Activated CD4-positive, alpha-beta T cell treated with anti-CD3 and anti-CD28 coated beads for 1 hour (primary cell): ENCODE results near the gene CACNB4.

Experiments
- DNase-seq: peaks from one replicate; pipeline ENCODE4 v3.0.0-alpha.2; 2020

The CACNB4 gene

GRCh38 chr2:152086231-152086630 lies 12.6 kb downstream of the CACNB4 start:
- no peak for DNase-seq

DNA sequence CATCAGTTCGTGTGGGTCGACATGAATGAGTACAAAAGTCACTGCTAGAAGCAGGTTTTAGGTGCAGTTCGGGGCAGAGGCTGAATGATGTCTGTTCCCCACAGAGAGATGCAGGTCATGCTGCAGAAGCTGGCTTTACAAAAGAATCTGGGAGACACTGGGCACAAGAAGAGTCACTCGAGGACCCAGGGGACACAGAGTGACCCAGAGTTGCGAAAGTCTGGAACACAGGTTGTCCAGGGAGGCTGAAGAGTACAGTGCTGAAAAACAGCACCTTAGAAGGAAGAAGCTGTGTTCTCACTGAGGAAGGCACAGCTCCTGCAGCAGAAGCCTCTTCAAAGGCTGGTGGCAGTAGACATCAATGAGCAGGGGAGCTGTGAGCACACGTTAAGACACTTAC lies 14.8 kb downstream of the CACNB4 start:
- no peak for DNase-seq

- no peak for DNase-seq
These were observed 15.5 kb downstream of the CACNB4 start for GRCh38 chr2:152083202-152083875.

- DNase-seq = no peak
These were observed 20.2 kb downstream of the CACNB4 start for GRCh38 chr2:152078662-152079061.

GRCh38 chr2:152078023-152078422 lies 20.8 kb downstream of the CACNB4 start:
- DNase-seq = no peak

GRCh38 chr2:152075461-152076050 lies 23.3 kb downstream of the CACNB4 start:
- DNase-seq = no peak

DNA sequence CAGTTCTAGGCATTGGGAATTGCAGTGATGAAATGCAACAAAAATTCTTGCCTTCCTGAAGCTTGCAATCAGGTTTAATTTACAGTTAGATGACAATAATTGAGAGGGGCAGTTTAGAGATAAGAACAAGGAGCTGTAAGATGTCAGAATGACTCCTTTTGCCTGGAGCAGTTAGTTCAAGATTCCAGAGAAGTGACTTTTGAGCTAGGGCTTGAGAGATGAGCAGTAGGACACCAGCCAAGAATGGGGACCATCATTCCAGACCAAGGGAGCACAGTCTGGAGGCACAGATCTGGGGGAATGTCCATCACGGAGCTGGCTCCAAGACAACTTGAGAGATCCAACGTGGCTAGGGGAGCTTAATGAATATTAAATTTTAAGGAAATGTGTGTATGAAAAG lies 26.8 kb downstream of the CACNB4 start:
- no peak for DNase-seq

DNA sequence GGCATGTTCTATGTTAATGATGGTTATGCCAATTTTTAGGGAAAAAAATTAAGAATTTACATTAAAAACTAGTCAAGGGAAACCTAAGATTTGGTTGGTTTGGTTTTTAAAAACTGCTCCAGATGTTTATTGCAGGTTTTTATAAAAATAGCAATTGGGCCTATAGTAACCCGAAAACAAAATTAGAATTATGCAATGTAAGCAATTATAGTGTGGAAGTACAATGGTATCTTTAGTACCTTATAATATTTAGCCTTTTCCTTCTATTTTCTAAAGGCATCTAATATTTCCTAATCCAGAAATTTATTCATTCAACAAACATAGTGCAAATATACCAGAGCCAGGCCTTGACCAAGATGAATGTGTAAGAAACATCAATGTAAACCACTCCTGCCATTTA lies 27.3 kb downstream of the CACNB4 start:
- DNase-seq = no peak

DNA sequence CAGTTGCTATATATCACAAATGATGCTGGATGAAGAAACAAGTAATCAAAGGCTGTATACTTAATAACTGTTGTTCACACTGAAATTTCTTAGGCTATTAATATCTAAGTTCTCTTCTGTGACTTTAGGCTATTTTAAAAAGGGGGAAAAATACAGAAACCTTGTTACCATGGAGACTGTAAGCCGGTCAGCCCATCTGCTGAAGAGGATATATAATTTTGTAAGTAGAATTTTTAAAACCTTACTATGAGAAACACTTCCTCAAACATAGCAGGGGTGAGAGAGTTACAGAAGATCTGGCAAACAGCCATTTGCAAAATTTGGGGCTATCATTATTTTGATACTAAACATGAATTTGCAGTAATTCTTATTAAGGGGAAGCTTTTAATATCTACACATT lies 27.8 kb downstream of the CACNB4 start:
- DNase-seq = no peak

- DNase-seq = no peak
These were observed 30.6 kb downstream of the CACNB4 start for GRCh38 chr2:152068226-152068625.

GRCh38 chr2:152067823-152068222 lies 31.0 kb downstream of the CACNB4 start:
- no peak for DNase-seq

DNA sequence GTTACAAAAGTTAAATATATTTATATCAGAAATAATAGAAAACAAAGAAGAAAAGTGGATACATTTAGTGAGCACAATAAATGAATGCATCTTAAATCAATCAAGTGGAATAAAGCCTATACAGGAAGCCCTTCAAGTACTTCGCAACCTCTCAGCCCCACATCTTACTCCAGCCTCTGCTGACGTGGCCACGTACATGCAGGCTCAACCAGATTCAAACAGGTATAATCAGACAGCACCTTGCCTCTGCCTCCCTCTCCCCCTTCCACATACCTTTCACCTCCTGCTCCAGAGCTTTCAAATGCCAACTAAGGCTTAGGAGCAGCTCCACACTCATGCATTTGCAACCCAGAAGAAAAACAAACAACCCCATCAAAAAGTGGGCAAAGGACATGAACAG lies 32.9 kb downstream of the CACNB4 start:
- DNase-seq = no peak

DNA sequence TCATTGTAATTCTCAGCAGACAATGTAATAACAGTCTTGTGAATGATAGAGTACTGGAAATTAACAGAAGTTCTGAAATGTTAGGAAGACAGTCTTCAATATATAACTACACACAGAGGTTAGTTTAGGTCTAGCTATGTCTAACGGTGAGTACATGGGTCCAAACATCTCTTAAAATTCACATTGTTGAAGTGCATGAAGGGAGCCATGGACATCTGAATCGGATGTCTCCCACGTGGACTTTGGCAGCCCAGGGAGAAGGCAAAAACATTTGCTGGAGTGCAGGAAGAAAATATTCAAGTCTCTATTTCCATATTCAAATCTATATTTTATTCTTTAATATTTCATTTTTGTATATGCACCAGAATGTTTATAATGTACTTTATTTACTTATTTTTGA lies 34.8 kb downstream of the CACNB4 start:
- DNase-seq = no peak

GRCh38 chr2:152063325-152063924 lies 35.4 kb downstream of the CACNB4 start:
- no peak for DNase-seq

DNA sequence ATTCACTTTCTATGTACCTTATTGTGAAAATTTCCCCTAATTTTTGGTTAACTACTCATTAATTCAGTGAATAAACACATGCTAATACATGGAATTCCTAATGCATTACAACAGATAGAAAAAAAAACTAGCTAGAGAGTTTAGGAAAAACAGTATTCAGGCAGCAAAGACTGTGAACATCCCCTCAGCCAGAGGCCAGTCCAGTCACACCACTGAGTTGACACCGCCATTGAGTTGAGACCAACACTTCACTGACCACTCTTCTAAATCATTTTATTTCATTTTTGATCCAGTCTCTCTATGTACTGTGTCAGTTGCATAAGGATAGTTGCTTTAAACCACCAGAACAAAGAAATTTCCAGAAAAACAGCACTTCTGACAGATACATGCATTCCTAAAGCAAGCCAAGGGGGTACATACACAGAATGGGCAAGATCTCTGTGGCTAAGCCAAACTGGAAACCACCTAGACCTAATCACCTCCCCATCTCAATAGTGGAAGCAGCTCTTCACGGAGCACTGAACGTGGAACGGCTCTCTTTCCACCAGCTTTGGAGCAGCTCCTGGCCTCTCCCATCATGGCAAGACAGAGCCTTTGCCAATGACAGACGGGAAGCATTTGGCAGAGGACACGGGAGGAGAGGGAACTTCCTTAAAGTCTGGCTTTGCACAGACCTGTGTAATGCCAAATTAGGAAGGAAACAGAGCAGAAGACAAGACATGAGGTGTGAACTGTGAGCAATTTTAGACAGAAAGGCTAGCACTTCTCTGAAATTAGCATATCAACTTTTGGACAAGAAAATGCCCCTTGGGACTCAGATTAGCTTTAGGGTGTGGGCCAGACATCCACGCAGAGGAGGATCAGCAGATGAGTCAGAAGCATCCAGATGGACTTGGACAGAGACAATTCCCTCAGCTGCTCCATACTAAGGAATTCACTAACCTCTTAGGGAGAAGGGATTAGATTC lies 36.4 kb downstream of the CACNB4 start:
- no peak for DNase-seq

- DNase-seq = no peak
These were observed 37.5 kb downstream of the CACNB4 start for GRCh38 chr2:152061383-152061782.

- no peak for DNase-seq
These were observed 40.2 kb downstream of the CACNB4 start for GRCh38 chr2:152058655-152059054.

- no peak for DNase-seq
These were observed 42.4 kb downstream of the CACNB4 start for GRCh38 chr2:152056418-152056817.

DNA sequence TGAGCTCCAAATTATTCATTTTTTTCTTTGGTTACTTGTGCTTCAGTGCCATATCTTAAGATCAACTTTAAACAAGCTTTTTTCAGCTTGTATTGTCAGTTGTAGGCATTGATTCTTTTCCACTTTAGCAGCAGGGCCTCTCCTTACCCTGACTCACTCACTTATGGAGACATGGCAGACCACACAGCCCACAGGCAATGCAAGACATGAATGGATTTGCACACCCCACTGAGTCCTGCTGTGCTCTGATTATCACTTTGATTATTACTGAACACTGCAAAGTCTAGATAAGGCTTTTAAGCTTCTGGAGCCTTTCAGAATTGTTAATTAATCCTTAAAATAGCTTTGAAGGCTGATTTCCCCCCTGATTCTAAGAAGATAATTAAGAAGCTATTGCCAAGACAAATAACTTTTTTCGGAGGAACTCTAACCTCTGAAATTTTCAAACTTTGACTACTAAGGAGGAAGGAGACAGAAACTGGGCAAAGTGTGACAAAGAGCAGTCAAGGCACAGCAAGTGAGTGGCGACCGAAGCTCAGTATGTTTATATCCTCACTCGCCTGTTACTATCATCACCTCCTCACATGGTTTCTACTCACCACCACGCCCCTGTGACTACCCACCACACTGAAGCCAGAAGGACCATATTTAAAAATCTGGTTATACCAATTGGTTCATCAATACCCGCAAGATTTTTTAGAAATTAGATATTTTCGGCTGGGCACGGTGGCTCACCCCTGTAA lies 43.3 kb downstream of the CACNB4 start:
- no peak for DNase-seq

GRCh38 chr2:152054593-152054992 lies 44.3 kb downstream of the CACNB4 start:
- no peak for DNase-seq

DNA sequence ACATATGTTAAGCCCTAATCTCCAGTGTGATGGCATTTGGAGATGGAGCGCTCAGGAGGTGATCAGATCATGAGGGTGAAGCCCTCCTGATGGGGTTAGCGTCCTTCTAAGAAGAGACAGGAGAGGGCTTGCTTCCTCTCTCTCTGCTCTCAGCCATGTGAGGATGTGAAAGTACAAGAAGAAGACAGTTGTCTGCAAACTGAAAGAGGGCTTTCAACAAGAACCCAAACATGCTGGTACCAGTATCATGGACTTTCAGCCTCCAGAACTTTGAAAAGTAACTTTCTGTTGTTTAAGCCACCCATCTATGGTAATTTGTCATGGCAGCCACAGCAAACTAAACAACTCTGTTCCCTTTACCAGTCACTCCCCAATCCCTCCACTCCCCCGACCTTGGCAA lies 47.4 kb downstream of the CACNB4 start:
- DNase-seq = no peak

- DNase-seq = no peak
These were observed 47.9 kb downstream of the CACNB4 start for GRCh38 chr2:152050915-152051314.

GRCh38 chr2:152050341-152050740 lies 48.5 kb downstream of the CACNB4 start:
- no peak for DNase-seq
